HepG2 (cell line): ENCODE data around the gene KRCC1. TPM values are rescaled to one million over a fixed set of nuclear protein-coding genes. Genes with fewer than 3 reads are reported as not detected.
A peak's percentile ranks its signal among the peaks of the same experiment; 100 is the strongest.

ENCODE experiments used
- ATAC-seq: fragments of 200-7000 bp; cut with Tn5 transposase; 3 replicates; pipeline ENCODE4 v1.9.1; 2020; ENCODE audit warnings: mild to moderate bottlenecking, moderate library complexity
- BruUV-seq: library from RNA; stranded (reverse); fragments of 400-500 nt; replicated peaks from 2 replicates; lab custom pipeline; 2021; lab: Mats Ljungman, UMichigan
- CTCF ChIA-PET: fragments of 300-600 bp; formaldehyde crosslinking; extraction: SDS; loops from one replicate; lab custom pipeline; 2021; ENCODE audit warnings: low total read pairs, inconsistent platforms, low intra/inter-chr PET ratio; lab: Yijun Ruan, JAX
- POLR2A ChIA-PET: fragments of 350-600 bp; sonication (Branson Sonifier 250); formaldehyde crosslinking; loops from one replicate; lab custom pipeline; 2020; ENCODE audit warnings: antibody characterized with exemption, inconsistent platforms; lab: Yijun Ruan, JAX
- DNase-seq: peaks from one replicate; pipeline ENCODE4 v3.0.0-alpha.2; 2015; ENCODE audit warnings: low spot score
- FAIRE-seq: peaks from 3 replicates; lab custom pipeline; 2011; peaks lifted over from hg19 to GRCh38; lab: Jason Lieb, UNC
- H2AFZ ChIP-seq: one replicate; pipeline ENCODE4 v1.6.1; 2011; ENCODE audit warnings: low read length, inconsistent platforms
- H3K27ac ChIP-seq: fragments of 300-600 bp; 3 replicates; pipeline ENCODE4 v1.8.0; 2011; ENCODE audit warnings: mixed run types, mild to moderate bottlenecking, mixed read lengths, low read length, inconsistent platforms; ENCODE audit not compliant: insufficient read depth; ENCODE audit errors: extremely low read length
- H3K27me3 ChIP-seq, 2 experiments: fragments of 200-600 bp in 1 of 2; 2 replicates in 1 of 2; 3 replicates in 1 of 2; pipeline versions ENCODE4 v1.6.0 to v1.8.0; 2011; ENCODE audit warnings: low read length in 2 of 2, mild to moderate bottlenecking in 2 of 2, moderate library complexity in 2 of 2, inconsistent platforms in 1 of 2; ENCODE audit not compliant: insufficient read depth in 2 of 2, control insufficient read depth in 1 of 2
- H3K36me3 ChIP-seq, 2 experiments: fragments of 200-600 bp in 1 of 2; replicated peaks in 1 of 2; 2 replicates in 1 of 2; 3 replicates in 1 of 2; pipeline versions ENCODE4 v1.5.1 to v1.8.0; 2011; ENCODE audit warnings: low read length in 2 of 2, inconsistent platforms in 1 of 2; ENCODE audit not compliant: insufficient read depth in 2 of 2, control insufficient read depth in 1 of 2
- H3K4me1 ChIP-seq: 2 replicates; pipeline ENCODE4 v1.5.1; 2012; ENCODE audit warnings: low read length, inconsistent platforms; ENCODE audit not compliant: insufficient read depth
- H3K4me2 ChIP-seq: 2 replicates; pipeline ENCODE4 v1.6.0; 2011; ENCODE audit warnings: low read depth, low read length, inconsistent platforms
- H3K4me3 ChIP-seq, 3 experiments: fragments of 200-600 bp in 1 of 3; sonication (generic), shearing (Covaris generic) in 1 of 3; replicated peaks in 1 of 3; 2 replicates each; pipeline ENCODE4 v1.5.1; 2011 to 2016; ENCODE audit warnings: low read length in 3 of 3, inconsistent platforms in 2 of 3, low read depth in 2 of 3, mild to moderate bottlenecking in 2 of 3, control low read depth in 1 of 3, mixed read lengths in 1 of 3; ENCODE audit not compliant: insufficient read depth in 1 of 3
- H3K79me2 ChIP-seq: one replicate; pipeline ENCODE4 v1.6.1; 2011; ENCODE audit warnings: low read length, inconsistent platforms; ENCODE audit not compliant: insufficient read depth
- H3K9ac ChIP-seq: 2 replicates; pipeline ENCODE4 v1.6.0; 2011; ENCODE audit warnings: mild to moderate bottlenecking, low read depth, low read length, inconsistent platforms; ENCODE audit not compliant: insufficient read depth
- H3K9me3 ChIP-seq: 2 replicates; pipeline ENCODE4 v1.5.1; 2012; ENCODE audit warnings: mild to moderate bottlenecking, low read length
- H4K20me1 ChIP-seq: 2 replicates; pipeline ENCODE4 v1.6.0; 2011; ENCODE audit warnings: inconsistent platforms, mild to moderate bottlenecking, low read length, moderate library complexity; ENCODE audit not compliant: insufficient read depth
- ETV6 ChIP-seq: sonication (generic); formaldehyde crosslinking; conservative IDR thresholded peaks from 2 replicates; pipeline ENCODE4 v1.4.0; 2020; ENCODE audit warnings: missing genetic modification reagents
- HIC2 ChIP-seq: sonication (generic); formaldehyde crosslinking; IDR thresholded peaks from 2 replicates; pipeline ENCODE4 v1.9.0; 2022; ENCODE audit warnings: low read depth, missing genetic modification reagents
- PCBP2 ChIP-seq: fragments of 200-400 bp; formaldehyde crosslinking; optimal IDR thresholded peaks from 2 replicates; pipeline ENCODE3; 2018; ENCODE audit warnings: low read length, low read depth; ENCODE audit not compliant: poor library complexity, severe bottlenecking
- ZFP91 ChIP-seq: sonication (generic); formaldehyde crosslinking; IDR thresholded peaks from 2 replicates; pipeline ENCODE4 v1.9.0; 2022; ENCODE audit warnings: missing genetic modification reagents, mild to moderate bottlenecking, borderline replicate concordance
- ZNF263 ChIP-seq: sonication (generic); formaldehyde crosslinking; IDR thresholded peaks from 2 replicates; pipeline ENCODE4 v1.4.0; 2020; ENCODE audit warnings: missing genetic modification reagents
- ZNF331 ChIP-seq: sonication (generic); formaldehyde crosslinking; IDR thresholded peaks from 2 replicates; pipeline ENCODE4 v1.4.0; 2020; ENCODE audit warnings: missing genetic modification reagents
- ZNF33B ChIP-seq: sonication (generic); formaldehyde crosslinking; IDR thresholded peaks from 2 replicates; pipeline ENCODE4 v1.5.1; 2020; ENCODE audit warnings: mild to moderate bottlenecking, missing genetic modification reagents
- ZNF768 ChIP-seq: sonication (generic); formaldehyde crosslinking; IDR thresholded peaks from 2 replicates; pipeline ENCODE4 v1.4.0; 2020; ENCODE audit warnings: missing genetic modification reagents
- WGBS: methylation state at CpG from one replicate; pipeline ENCODE4 v1.1.6; 2017; ENCODE audit warnings: low lambda C conversion rate; 5-methylcytosine and 5-hydroxymethylcytosine counted together
- in situ Hi-C: cut with HindIII; loops from 2 replicates; pipeline ENCODE4 v1.10.0; 2017; ENCODE audit warnings: low pct_unique_long_range_greater_than_20kb; ENCODE audit not compliant: extremely low pct_ligation_motif_present
- intact Hi-C: fragments of 100-400 bp; cut with micrococcal nuclease; formaldehyde crosslinking; loops from one replicate; pipeline ENCODE4 v1.10.0; 2022; ENCODE audit not compliant: unreplicated experiment
- polyA plus RNA-seq, 8 experiments: library from polyadenylated mRNA; depleted of rRNA in 3 of 8; stranded (reverse) in 7 of 8; unstranded in 1 of 8; fragments of >200 nt; fragmentation: Illumina TruSeq in 4 of 8; extraction: Trizol in 4 of 8; gene quantifications; 2 replicates each; pipeline versions ENCODE4 v1.2.1 to v1.2.3, GENCODE V29; 2011 to 2016; ENCODE audit warnings: low read depth in 4 of 8, missing spikeins in 1 of 8, mixed read lengths in 1 of 8; ENCODE audit not compliant: insufficient read depth in 1 of 8
- total RNA-seq, 5 experiments: library from RNA; depleted of rRNA; stranded (reverse); fragments of >200 nt; fragmentation: Illumina TruSeq; extraction: Trizol; gene quantifications; 2 replicates each; pipeline ENCODE4 v1.2.3, GENCODE V29; 2016; ENCODE audit warnings: low read depth in 1 of 5
- TF ChIP-seq, protein P1 (sequence below): sonication (generic); formaldehyde crosslinking; IDR thresholded peaks from 2 replicates; pipeline ENCODE4 v1.9.0; 2021; ENCODE audit warnings: missing genetic modification reagents, mild to moderate bottlenecking, borderline replicate concordance
- TF ChIP-seq, protein P2 (sequence below): sonication (generic); formaldehyde crosslinking; conservative IDR thresholded peaks from 2 replicates; pipeline ENCODE4 v1.4.0; 2020; ENCODE audit warnings: missing genetic modification reagents

KRCC1 gene
- total and polyA plus RNA-seq, 2 of the 13 experiments (the other 11 are each of a cell fraction or from before 2014, with no cell fraction given): 6.5 to 7.7 TPM

DNA sequence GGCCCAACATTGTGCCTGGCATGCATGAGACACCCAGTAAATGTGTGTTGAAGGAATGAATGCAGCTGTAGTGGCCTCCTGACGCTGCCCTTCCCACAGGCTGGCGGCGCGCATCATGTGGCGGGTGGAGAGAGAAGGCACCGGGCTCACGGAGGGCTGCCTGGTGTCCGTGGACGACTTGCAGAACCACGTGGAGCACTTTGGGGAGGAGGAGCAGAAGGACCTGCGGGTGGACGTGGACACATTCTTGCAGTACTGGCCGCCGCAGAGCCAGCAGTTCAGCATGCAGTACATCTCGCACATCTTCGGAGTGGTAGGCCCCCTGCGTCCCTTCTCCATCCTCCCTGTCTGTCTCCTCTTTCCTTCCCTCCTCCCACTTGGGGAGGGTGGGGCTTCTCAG is 32.2 kb upstream of the KRCC1 start (continued):
- TF ChIP-seq, protein P1, sequence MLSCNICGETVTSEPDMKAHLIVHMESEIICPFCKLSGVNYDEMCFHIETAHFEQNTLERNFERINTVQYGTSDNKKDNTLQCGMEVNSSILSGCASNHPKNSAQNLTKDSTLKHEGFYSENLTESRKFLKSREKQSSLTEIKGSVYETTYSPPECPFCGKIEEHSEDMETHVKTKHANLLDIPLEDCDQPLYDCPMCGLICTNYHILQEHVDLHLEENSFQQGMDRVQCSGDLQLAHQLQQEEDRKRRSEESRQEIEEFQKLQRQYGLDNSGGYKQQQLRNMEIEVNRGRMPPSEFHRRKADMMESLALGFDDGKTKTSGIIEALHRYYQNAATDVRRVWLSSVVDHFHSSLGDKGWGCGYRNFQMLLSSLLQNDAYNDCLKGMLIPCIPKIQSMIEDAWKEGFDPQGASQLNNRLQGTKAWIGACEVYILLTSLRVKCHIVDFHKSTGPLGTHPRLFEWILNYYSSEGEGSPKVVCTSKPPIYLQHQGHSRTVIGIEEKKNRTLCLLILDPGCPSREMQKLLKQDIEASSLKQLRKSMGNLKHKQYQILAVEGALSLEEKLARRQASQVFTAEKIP (CRISPR knock-in tag): no peak
- TF ChIP-seq ZNF33B (CRISPR knock-in tag) (no peak), ZNF263 (CRISPR knock-in tag) (peak; percentile 59; the same call in 1 of the 2 replicates)
- TF ChIP-seq, protein P2, sequence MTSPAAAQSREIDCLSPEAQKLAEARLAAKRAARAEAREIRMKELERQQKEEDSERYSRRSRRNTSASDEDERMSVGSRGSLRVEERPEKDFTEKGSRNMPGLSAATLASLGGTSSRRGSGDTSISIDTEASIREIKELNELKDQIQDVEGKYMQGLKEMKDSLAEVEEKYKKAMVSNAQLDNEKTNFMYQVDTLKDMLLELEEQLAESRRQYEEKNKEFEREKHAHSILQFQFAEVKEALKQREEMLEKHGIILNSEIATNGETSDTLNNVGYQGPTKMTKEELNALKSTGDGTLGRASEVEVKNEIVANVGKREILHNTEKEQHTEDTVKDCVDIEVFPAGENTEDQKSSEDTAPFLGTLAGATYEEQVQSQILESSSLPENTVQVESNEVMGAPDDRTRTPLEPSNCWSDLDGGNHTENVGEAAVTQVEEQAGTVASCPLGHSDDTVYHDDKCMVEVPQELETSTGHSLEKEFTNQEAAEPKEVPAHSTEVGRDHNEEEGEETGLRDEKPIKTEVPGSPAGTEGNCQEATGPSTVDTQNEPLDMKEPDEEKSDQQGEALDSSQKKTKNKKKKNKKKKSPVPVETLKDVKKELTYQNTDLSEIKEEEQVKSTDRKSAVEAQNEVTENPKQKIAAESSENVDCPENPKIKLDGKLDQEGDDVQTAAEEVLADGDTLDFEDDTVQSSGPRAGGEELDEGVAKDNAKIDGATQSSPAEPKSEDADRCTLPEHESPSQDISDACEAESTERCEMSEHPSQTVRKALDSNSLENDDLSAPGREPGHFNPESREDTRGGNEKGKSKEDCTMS (CRISPR knock-in tag): no peak

- Histone ChIP-seq H4K20me1 (no peaks in the 10 kb centered on the region), H3K4me3 (no peak overlapping the region)
- DNase-seq: no peak
- TF ChIP-seq HIC2 (CRISPR knock-in tag) (no peak), ZNF331 (CRISPR knock-in tag) (no peak), ZNF768 (peak; percentile 67), ZFP91 (CRISPR knock-in tag) (no peak), ETV6 (CRISPR knock-in tag) (no peak), PCBP2 (no peak)
- TF ChIP-seq, all 625 proteins: peak for 1
- H3K79me2 ChIP-seq: no peaks in the 10 kb centered on the region
- H3K4me1 ChIP-seq: peaks cover 12% of the 10 kb centered on the region
- H3K4me2 ChIP-seq: no peak overlapping the region
- ChIA-PET CTCF (no interaction called here), POLR2A (no interaction called here)
- no peak for ATAC-seq
- no peaks in the 10 kb centered on the region for H3K36me3 ChIP-seq
- no peak for FAIRE-seq
- H3K9ac ChIP-seq: no peak overlapping the region
- H3K27me3 ChIP-seq: peaks cover 0 to 16% of the 10 kb centered on the region in 2 experiments; a peak in 2 of 5 replicates
- no peak overlapping the region for H3K27ac ChIP-seq
- H2AFZ ChIP-seq: no peak overlapping the region
- in situ Hi-C loops: no loop called here
- WGBS: 42% methylated on average over 2 of the region's 2 CpGs
- no peaks in the 10 kb centered on the region for H3K9me3 ChIP-seq
- no TSS peak for BruUV-seq
- intact Hi-C loops: no loop called here
Observed at GRCh38 chr2:88087073-88087472, 31.5 kb upstream of the KRCC1 start.
